GM10248 (cell line): ENCODE data around the gene MRPS33.

Experiments
- CTCF ChIA-PET: fragments of 300-600 bp; sonication (Branson Sonifier 250); formaldehyde crosslinking; extraction: SDS; loops from one replicate; lab custom pipeline; 2021; ENCODE audit warnings: antibody characterized with exemption; lab: Yijun Ruan, JAX
- POLR2A ChIA-PET: fragments of 350-650 bp; sonication (Branson Sonifier 250); formaldehyde crosslinking; extraction: SDS; loops from one replicate; lab custom pipeline; 2020; ENCODE audit warnings: antibody characterized with exemption; lab: Yijun Ruan, JAX
- DNase-seq: peaks from one replicate; pipeline ENCODE4 v3.0.0; 2012; ENCODE audit errors: extremely low spot score
- CTCF ChIP-seq: IDR thresholded peaks from 2 replicates; pipeline ENCODE4 v1.5.1; 2012; ENCODE audit warnings: mild to moderate bottlenecking, low read depth; ENCODE audit errors: extremely low read depth, missing control alignments, control extremely low read depth

The MRPS33 gene

GRCh38 chr7:141014524-141015395 is at the start of gene MRPS33:
MRPS33 (minus strand) TSS chr7:141014952; CDS start chr7:141010633, 4,319 bp downstream.
- DNase-seq, result peak; percentile 95
- ChIA-PET POLR2A (interaction anchor here (0.5 kb wide), 1 partner anchor 141 kb away, joined by 6 read pairs; no protein-coding TSS in a partner anchor), CTCF (interaction anchor here (0.9 to 7.3 kb wide), 16 partner anchors 10 to 727 kb away, joined by 3 to 118 read pairs (median 4); partner anchors contain the start of gene ADCK2)
- TF ChIP-seq CTCF, result peak; percentile 89

- no peak for DNase-seq
- TF ChIP-seq CTCF, result no peak
- CTCF ChIA-PET, result no interaction called here
- POLR2A ChIA-PET, result no interaction called here
Observed at GRCh38 chr7:141057788-141058187, 43.0 kb upstream of the MRPS33 start.

GRCh38 chr7:141055146-141055545 is 40.4 kb upstream of the MRPS33 start:
- CTCF ChIA-PET, result no interaction called here
- POLR2A ChIA-PET, result no interaction called here
- TF ChIP-seq CTCF, result no peak
- no peak for DNase-seq

- no peak for DNase-seq
- POLR2A ChIA-PET, result no interaction called here
- CTCF ChIA-PET, result no interaction called here
- no peak for TF ChIP-seq CTCF
Observed at GRCh38 chr7:141053626-141054025, 38.9 kb upstream of the MRPS33 start.

- TF ChIP-seq CTCF, result no peak
- POLR2A ChIA-PET, result no interaction called here
- CTCF ChIA-PET, result no interaction called here
Observed at GRCh38 chr7:141045842-141046620, 31.3 kb upstream of the MRPS33 start.

GRCh38 chr7:141045126-141045841 is 30.5 kb upstream of the MRPS33 start:
- ChIA-PET POLR2A (no interaction called here), CTCF (no interaction called here)
- no peak for DNase-seq
- TF ChIP-seq CTCF, result no peak

More at GRCh38 chr7:141045842-141046620, 31.3 kb upstream of the MRPS33 start:
- no peak for DNase-seq
